HPDE6-E6E7 (cell line): ENCODE measurements around the gene PURA.

Source experiments
- DNase-seq: peaks from one replicate; pipeline ENCODE4 v3.0.0; 2011; ENCODE audit warnings: missing footprints; ENCODE audit errors: extremely low spot score

PURA gene

DNA sequence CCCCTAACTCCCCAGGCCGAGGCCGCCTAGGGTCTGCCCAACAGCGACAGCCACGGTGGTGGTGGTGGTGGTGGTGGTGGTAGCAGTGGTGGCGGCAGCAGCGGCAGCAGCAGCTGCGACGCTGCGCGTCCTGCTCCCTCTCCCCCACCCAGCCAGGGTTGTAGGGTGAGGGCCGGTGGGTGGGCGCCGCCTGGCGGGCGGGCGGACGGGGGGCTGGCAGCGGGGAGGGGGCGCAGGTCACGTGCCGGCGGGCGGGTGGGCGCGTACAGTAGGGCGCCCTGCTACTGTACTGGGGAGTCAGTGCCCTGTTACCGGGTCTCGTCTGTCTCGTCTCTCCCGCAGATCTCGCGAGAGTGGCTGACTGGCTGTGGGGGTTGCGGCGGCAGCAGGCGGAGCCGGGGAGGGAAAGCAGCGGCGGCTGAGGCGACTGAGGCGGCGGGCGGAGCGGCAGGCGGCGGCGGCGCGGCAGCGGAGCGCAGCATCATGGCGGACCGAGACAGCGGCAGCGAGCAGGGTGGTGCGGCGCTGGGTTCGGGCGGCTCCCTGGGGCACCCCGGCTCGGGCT lies at the start of gene PURA:
Gene PURA, plus strand, starts transcription at position 411 of the 565 bp plus-strand sequence. Its CDS starts 73 bp downstream, at position 484.
- peak; percentile 94 for DNase-seq

DNA sequence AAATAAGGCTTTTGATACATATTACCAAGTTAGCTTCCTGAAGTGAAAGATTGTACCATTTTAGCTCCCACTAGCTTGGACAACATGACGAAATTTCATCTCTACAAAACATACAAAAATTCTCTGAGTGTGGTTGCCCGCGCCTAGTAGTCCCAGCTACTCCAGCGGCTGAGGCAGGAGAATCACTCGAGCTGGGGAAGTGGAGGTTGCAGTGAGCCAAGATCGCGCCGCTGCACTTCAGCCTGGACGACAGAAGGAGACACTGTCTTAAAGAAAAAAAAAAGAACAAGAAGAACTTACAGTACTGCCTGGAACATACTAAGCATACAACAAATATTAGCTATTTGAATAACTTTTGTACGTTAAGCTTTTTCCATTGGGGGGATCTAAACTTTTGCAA lies 41.1 kb upstream of the PURA start:
- no peak for DNase-seq

DNA sequence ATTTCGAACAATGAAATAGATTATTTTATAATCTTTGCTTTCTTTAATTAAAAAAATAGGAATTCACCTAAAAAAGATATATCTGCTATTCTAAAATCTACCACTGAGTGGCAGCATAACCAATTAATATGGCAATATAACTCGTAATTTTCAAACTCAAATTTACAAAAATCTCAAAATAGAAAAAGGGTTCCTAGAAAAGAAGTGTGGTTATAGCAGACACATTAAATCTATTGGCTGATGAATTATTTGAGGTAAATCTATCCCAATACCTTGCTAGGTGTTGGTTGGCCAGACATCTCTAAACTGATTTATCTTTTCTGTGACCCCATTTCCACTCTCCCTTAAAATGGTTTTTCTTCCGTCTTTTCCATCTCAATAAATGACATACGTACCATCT lies 40.6 kb upstream of the PURA start:
- no peak for DNase-seq

DNA sequence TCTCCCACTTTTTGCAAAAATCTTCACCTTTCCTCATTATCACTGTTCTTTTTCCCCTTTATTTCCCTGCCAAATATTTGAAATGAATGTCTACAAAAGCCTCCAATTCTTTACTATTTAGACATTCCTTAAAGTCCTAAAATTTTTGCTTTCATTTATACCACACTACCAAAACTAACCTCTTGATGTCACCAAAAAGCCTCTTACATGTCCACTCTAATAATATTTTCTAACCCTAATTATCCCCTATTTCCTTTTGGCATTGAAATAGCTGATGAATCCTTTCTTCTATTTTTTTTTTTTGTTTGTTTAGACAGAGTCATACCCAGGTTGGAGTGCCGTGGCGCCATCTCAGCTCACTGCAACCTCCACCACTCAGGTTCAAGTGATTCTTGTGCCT lies 38.5 kb upstream of the PURA start:
- DNase-seq, result no peak

DNA sequence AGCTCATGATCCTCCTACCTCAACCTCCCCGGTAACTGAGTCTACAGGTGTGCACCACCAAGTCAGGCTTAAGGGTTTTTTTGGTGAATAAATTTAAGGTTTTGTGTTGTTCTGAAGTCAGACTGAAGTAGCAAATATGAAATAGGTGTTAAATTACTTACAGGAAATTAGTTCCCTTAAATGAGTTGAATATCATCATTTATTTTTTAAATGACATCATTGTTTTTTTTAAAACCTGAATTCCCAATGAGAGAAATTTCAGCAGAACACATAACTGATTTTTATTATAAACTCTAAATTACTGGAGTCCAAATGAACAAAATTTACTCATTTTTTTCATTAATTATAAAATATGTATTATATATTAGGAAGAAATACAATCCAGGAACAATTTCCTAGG lies 37.8 kb upstream of the PURA start:
- no peak for DNase-seq

DNA sequence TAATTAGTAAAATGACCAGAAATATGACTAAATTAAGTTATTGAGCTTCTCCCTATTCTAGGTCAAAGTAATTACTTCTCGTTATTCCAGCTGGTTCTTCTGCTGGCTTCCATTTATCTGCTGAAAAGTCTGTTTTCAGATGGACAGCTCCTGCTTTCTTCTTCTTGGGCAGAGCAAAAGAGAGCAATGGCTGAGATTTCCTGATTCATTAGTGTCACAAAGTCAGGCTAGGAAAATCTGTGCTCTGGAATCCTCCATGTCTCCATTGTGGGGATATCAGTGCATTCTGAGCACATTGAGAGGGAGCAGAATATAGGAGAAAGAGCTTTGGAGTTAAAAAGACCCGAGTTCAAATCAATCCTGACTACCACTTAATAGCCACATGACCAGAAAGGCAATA lies 37.1 kb upstream of the PURA start:
- no peak for DNase-seq

DNA sequence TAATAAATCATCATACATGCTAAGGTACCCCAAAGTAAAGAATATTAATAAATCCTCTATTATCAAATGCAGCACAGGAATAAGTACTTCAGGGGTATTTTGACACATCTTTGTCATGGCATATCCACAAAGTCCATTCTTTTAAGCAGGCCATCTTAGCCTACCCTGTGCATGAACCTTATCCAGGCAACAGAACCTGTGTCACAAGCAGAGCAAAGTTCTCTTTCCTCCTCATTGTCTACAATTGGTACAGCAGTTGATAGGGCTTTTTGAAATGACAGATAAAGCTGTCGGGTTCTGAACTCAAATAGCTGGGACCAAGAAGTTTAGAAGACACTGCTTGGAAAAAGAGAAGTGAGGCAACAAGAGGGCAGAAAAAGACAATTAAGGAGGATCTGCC lies 30.8 kb upstream of the PURA start:
- DNase-seq, result no peak

DNA sequence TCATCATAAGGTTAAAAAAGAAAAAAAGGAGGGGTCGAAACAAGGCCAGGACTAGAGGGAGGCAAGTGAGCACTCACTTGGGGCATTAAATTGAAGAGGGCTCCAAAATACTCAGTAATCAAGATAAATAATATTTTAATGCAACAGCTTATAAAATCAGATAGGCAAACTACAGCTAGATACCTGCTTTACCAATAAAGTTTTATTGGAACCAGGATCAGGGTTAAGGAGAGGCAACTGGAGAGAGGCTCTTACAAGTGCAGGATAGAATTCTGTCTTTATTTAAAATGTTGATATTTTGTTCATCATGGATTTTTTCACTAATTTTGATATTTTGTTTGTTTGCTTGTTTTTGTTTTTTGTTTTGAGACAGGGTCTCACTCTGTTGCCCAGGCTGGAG lies 30.3 kb upstream of the PURA start:
- DNase-seq, result no peak

DNA sequence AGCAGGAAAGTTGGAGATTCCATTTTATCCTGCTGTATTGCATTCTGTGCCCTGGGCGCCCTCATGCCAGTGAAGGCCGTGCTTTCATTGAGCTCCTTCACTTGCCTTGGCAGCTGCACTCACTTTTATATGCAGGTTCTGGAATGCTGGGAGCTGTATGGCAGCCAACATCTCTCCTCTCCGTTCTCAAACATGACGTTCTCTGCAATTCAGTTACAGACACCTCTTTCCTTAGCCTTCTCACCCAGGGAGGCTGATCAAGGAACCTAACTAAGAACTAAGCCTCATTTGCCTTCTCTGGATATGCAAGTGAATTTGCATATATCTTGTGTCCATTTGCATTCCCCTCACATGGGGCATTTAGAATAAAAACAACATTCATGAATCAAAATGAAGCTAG lies 29.4 kb upstream of the PURA start:
- DNase-seq, result no peak

DNA sequence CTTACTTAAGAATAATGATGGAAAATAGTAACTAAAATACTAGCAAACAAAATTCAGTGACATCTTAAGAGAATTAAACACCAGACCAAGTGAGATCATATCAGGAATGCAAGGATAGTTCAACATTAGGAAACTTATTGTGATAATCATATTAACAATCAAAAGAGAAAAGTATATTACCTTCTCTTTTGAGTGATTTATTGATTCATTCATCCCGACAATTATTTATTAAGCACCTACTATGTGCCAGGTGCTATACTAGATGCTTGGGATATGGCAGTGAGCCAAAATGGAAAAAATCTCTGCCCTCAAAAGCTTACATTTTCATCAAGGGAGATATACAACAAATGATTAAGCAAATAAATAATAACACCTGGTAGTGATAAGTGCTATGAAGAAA lies 23.7 kb upstream of the PURA start:
- DNase-seq, result no peak

DNA sequence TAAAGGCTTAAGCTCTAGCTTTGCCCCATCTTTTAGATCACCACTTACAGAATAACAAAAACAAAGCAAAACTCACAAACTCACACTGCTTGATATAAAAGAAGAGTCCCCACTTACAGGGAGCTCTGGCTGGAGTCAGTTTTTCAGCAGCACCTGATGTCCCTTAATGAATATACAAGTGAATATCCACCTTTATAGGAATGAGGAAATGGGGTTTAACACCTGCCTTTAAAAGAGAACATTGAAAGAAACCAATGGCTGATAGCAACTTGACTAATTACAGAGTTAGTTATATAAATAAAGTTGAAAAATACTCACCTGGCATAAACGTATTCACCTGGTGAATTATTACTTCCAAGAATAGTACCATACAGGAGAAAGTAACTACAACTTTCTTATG lies 20.7 kb upstream of the PURA start:
- no peak for DNase-seq

DNA sequence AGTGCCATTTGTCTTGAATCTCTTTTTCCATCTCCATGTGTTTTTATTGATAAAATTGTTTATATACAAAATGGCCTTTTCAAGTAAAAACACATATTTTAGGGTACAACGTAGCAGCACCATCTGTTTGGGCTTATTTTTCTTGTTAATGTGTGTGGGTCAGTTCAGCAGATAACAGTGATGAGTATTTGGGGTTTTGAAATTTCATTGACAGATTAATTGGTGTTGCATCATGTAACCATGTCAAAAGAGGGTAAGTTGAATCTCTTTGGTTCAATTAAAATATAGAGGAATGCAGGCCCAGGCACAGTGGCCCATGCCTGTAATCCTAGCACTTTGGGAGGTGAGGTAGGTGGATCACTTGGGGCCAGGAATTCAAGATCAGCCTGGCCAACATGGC lies 20.0 kb upstream of the PURA start:
- no peak for DNase-seq

DNA sequence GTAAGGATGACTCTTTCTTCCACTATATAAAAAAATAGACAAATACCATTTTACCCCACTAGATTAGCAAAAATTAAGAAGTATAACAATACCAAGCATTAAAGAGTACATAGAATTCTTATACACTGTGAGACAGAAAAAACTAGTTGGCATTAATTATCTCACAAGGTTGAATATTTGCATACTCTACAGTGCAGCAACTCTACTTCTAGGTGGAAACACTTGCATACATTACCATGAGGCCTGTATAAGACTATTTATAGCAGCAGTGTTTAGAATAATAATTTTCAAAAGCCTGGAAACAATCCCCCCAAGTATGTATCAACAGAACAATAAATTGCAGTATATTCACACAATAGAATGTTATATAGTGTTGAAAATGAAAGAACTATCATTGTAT lies 19.0 kb upstream of the PURA start:
- no peak for DNase-seq

DNA sequence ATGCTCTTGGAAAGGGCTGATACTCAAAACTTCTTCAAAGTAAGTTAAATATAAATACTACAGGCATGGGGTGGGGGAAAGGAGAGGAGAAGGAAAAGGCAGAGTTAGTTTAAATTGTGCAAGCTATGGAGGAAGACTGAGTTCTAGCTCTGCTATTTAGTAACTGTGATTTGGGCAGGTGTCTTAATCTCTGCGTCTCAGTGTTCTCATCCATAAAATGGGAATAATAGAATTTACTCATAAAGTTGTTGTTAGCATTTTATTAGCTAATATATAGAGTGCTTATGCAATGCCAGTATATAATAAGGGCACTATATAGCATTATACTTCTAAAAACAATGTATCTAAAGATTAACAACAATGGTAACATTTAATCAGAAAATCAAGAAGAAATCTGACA lies 12.7 kb upstream of the PURA start:
- DNase-seq, result no peak

DNA sequence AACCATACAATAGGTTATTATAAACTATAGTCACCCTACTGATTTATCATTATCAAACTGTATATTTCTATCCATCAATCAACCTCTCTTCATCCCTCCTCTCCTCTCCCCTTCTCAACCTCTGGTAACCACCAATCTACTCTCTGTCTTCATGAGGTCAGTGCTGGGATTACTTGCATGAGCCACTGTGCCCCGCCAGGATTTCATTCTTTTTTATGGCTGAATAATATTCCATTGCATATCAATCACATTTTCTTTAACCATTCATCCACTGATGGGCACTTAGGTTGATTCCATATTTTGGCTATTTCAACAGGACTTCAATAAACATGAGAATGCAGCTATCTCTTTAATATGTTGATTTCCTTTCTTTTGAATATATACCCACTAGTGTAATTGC lies 10.8 kb upstream of the PURA start:
- DNase-seq, result no peak

DNA sequence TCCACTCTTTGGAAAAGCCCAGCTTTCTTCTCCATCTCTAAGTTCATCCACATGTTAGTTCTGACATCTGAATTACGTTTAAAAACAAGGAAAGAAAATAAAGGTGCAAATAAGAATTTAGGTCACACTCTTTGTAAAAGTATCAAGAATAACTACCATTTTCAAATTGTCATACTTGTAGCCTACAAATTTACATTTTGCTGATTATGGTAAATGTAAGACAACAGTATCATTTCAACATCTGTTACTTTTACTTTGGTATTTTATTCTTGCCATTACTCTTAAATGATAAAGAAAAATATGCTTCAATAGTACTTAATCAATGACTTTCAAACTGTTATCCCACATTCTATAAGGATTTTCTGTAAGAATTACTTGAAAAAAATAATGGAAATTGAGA lies 9.8 kb upstream of the PURA start:
- DNase-seq, result no peak

DNA sequence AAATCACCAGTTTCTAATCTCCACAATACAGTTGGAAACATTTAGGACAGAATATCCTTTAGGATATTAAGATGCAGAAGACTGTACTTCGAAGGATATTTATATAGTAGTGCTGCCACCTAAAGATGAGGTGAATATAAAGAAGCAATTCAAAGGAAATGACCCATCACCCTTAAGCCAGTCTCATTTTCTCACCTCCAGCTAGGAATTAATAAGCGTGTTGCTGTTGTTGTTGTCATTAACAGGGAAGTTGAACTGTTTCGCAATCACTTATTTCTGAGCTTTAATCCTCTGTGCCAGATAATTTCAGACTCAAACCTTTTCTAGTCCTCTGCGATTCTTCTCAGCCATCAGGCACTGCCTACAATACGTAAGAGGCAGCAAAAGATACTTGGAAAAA lies 7.8 kb upstream of the PURA start:
- peak; percentile 22 for DNase-seq

DNA sequence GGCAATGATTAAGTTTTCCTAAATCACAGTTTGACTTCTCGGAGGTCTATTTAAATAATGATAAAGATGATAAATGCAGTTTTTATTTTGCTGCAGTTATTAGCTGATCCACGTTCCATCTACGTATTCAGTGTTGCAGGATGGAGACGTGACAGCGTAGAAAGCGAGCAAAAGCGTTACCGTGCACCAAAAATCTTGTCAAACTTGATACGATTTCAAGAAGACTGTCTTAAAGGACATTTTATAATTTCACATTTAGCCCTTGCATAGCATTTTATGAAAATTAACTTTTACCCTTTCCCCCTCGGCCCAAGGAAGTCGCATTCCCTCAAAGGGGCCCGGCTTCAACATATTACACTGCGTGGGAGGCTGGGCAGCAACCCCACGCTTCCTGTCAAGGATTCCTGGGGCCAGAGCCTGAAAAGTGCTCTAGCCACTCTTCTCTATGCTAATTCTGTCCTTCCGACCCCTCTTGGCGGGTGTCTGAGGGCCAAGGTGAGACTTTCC lies 7.1 kb upstream of the PURA start:
- no peak for DNase-seq

DNA sequence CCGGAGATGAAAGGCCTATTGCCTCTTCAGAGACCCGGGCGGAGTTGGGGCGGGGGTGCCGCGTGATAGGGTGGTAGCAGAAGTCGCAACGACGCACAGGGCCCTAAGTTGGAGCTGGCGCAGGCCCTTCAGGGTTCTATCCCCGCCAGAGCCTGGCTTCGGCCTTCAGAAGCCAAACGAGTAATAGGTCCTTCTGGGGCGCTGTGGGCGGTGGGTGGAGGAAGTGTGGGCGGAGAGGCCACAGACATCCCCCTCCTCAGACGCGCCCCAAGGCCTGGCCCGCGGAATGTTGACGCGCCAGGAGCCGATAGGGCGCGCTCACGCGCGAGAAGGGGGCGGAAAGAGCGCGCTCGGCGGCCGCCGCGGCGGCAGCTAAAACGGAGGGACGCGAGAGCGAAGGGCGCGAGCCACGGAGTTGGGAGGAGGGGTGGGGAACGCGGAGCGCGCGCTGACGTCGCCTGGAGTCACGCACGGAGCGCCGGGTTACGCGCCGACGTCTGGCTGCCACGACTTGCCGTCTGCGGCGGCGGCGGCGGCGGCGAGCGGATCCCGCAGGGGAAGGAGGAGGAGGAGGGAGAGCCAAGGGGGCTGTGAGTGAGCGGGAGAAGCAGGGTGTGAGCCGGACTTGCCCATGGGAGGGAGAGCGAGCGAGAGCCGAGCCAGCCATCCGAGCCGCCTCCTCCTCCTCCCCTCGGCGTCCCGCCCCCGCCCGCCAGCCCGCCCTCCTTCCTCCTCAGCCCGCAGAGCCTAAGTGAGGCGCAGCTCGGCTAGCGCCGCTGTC lies 6.4 kb upstream of the PURA start:
- DNase-seq, result peak; percentile 87

DNA sequence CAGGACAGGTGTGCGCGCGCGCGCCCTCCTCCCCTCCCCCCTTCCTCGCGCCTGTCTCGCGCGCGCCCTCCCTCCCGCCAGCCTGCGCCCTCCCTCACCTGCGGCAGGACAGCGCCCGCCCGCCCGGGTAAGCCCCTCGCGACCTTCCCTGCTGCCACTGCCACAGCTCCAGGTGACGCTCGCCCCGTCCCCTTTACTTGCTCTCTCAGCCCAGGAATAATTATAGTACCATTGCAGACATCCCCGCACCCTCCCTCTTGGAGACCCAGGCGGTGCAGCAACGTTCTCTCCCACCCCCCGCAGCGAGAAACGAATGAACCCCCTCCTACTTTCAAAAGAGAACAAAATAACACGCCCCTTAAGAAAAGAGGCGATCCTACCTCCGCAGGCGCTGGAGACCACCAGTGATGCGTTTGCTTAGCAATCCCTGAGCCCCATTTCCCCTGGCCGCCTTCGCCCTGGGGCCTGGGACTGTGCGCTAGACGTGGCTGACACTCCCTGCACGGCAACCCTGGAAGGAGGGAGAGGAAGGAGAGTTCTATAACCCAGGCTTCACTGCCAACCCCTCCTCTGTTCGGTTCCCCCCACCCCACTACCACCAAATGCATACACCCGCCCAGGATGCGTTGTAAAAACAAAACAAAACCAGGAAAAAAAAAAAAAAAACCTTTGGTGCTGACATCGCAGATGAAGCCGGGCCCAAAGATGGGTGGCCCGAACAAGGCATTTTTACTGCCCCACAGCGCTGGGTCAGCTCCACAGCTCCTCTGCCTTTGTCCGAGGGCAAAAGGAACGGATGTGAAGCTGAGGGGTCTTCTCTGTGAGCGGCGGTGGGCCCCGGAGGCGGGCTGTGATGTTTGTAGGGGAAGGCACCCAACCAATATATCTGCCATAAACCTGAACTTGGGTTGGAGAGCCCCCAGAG lies 5.6 kb upstream of the PURA start:
- DNase-seq, result peak; percentile 13

DNA sequence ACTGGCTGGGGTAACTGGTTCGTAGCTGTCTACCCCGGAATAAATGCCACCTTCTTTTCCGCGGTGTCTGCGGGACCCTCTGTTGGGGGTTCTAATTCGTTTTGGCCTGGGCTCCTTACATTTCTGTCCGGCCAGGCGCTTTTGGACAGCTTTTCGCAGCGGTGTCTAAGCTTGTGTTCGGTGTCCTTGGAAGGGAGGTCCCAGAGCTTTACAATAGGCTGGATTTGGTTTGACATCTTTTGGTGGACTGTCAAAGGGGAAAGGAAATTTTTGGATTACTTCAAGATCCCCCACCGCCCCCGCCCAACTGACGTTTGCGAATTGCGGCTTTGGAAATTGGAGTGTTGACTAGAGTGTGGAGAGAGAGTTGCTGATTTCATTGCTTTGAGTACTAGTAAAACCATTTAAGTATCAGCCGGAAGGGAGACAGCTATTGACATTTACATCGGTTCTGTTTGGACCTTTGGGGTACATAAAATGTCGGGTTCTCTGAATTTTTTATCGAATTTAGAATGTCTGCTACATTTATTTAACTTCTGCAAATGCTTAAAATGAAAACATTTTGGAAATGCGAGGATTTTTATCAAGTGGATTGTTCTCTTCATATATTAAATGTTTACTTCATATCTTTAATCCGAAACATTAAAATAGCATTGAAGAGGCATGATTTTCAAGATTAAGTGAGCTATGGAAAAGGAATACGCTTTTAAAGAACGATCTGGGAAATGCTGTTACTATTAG lies 4.7 kb upstream of the PURA start:
- no peak for DNase-seq
